Measurements from ENCODE around the gene RAD51B.

DNA sequence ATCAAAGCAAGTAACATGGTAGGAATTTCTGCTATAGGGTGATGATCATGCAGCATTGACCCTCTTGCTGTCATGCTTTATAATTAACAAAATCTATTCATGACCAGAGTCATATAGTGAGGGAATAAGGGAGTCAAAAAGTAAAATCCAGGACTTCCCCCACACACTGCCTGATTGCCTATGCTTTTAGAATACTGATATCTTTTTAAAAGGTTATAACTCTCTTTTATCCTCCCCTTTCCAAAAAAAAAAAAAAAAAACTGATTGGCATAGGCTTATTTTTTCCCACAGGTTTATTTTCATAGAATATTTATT is 921.9 kb downstream of the RAD51B start:
- TF ChIP-seq, protein P1, sequence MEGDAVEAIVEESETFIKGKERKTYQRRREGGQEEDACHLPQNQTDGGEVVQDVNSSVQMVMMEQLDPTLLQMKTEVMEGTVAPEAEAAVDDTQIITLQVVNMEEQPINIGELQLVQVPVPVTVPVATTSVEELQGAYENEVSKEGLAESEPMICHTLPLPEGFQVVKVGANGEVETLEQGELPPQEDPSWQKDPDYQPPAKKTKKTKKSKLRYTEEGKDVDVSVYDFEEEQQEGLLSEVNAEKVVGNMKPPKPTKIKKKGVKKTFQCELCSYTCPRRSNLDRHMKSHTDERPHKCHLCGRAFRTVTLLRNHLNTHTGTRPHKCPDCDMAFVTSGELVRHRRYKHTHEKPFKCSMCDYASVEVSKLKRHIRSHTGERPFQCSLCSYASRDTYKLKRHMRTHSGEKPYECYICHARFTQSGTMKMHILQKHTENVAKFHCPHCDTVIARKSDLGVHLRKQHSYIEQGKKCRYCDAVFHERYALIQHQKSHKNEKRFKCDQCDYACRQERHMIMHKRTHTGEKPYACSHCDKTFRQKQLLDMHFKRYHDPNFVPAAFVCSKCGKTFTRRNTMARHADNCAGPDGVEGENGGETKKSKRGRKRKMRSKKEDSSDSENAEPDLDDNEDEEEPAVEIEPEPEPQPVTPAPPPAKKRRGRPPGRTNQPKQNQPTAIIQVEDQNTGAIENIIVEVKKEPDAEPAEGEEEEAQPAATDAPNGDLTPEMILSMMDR (IDR thresholded peaks at IDR 0.05), result no peak
- TF ChIP-seq POLR2A (IDR thresholded peaks at IDR 0.05), result no peak
